Measurements from ENCODE around the gene EMILIN1.
"Not testable (repeated sequence)": the region's sequence is repeated elsewhere in the genome, so short reads cannot be mapped to it uniquely, and the experiment has no call there.

The EMILIN1 gene

GRCh38 chr2:27053776-27054175, 24.6 kb upstream of the EMILIN1 start:
- no peak for DNase-seq (ENCODE audit: low read depth in 2 of 2)

- DNase-seq (ENCODE audit: low read depth in 2 of 2) = no peak
Observed at GRCh38 chr2:27054721-27055120, 23.7 kb upstream of the EMILIN1 start.

- DNase-seq (ENCODE audit: low read depth in 2 of 2) = no peak
Observed at GRCh38 chr2:27057184-27057583, 21.2 kb upstream of the EMILIN1 start.

- no peak for DNase-seq (ENCODE audit: low read depth in 2 of 2)
Observed at GRCh38 chr2:27058210-27058609, 20.2 kb upstream of the EMILIN1 start.

GRCh38 chr2:27059141-27059820, 19.1 kb upstream of the EMILIN1 start:
- DNase-seq (ENCODE audit: low read depth in 2 of 2) = no peak

- DNase-seq (ENCODE audit: low read depth in 2 of 2) = no peak
Observed at GRCh38 chr2:27060323-27060722, 18.1 kb upstream of the EMILIN1 start.

GRCh38 chr2:27065128-27065527, 13.3 kb upstream of the EMILIN1 start:
- no peak for DNase-seq (ENCODE audit: low read depth in 2 of 2)

GRCh38 chr2:27067385-27067784, 11.0 kb upstream of the EMILIN1 start:
- DNase-seq (ENCODE audit: low read depth in 2 of 2) = no peak

GRCh38 chr2:27069436-27069835, 9.0 kb upstream of the EMILIN1 start:
- DNase-seq (ENCODE audit: low read depth in 2 of 2) = no peak

GRCh38 chr2:27069961-27070618, 8.3 kb upstream of the EMILIN1 start:
- no peak for DNase-seq (ENCODE audit: low read depth in 2 of 2)

GRCh38 chr2:27070653-27071276, 7.7 kb upstream of the EMILIN1 start:
- DNase-seq (ENCODE audit: low read depth in 2 of 2) = no peak

GRCh38 chr2:27071277-27071989, 7.0 kb upstream of the EMILIN1 start, which contains the start of gene OST4:
Gene OST4, minus strand, starts transcription at chr2:27071654.
- DNase-seq (ENCODE audit: low read depth in 2 of 2) = peak; percentile 76 to 81

- DNase-seq (ENCODE audit: low read depth in 2 of 2) = no peak
Observed at GRCh38 chr2:27071990-27072830, 6.2 kb upstream of the EMILIN1 start.

- no peak for DNase-seq (ENCODE audit: low read depth in 2 of 2)
Observed at GRCh38 chr2:27072920-27073319, 5.5 kb upstream of the EMILIN1 start.

GRCh38 chr2:27073782-27074181, 4.6 kb upstream of the EMILIN1 start:
- no peak for DNase-seq (ENCODE audit: low read depth in 2 of 2)

- DNase-seq (ENCODE audit: low read depth in 2 of 2) = no peak
Observed at GRCh38 chr2:27074738-27075565, 3.5 kb upstream of the EMILIN1 start.

- DNase-seq (ENCODE audit: low read depth in 2 of 2) = not testable (repeated sequence)
Observed at GRCh38 chr2:27075566-27075871, 2.9 kb upstream of the EMILIN1 start.

- no peak for DNase-seq (ENCODE audit: low read depth in 2 of 2)
Observed at GRCh38 chr2:27076323-27076722, 2.1 kb upstream of the EMILIN1 start.

GRCh38 chr2:27077231-27077630, 1.2 kb upstream of the EMILIN1 start:
- DNase-seq (ENCODE audit: low read depth in 2 of 2) = no peak

- DNase-seq (ENCODE audit: low read depth in 2 of 2) = no peak
Observed at GRCh38 chr2:27079233-27080139, 1.1 kb downstream of the EMILIN1 start.
